Nephron (organoid): Measurements from ENCODE around the gene TARM1.

Experiments used
- H3K27ac Mint-ChIP-seq, 3 experiments: 2 replicates each; pipeline ENCODE4 v1.8.0; 2020; ENCODE audit warnings: mixed read lengths in 3 of 3, mild to moderate bottlenecking in 2 of 3, moderate library complexity in 1 of 3
- H3K27me3 Mint-ChIP-seq: 2 replicates; pipeline ENCODE4 v1.8.0; 2021; ENCODE audit warnings: low read depth, mild to moderate bottlenecking, moderate library complexity, mixed read lengths
- H3K36me3 Mint-ChIP-seq: 2 replicates; pipeline ENCODE4 v1.8.0; 2020; ENCODE audit warnings: low read depth, mixed read lengths
- H3K4me1 Mint-ChIP-seq: 2 replicates; pipeline ENCODE4 v1.8.0; 2020; ENCODE audit warnings: mixed read lengths
- H3K4me3 Mint-ChIP-seq, 3 experiments: 2 replicates each; pipeline ENCODE4 v1.8.0; 2020; ENCODE audit warnings: mild to moderate bottlenecking in 3 of 3, mixed read lengths in 3 of 3, moderate library complexity in 2 of 3
- H3K9me3 Mint-ChIP-seq: 2 replicates; pipeline ENCODE4 v1.8.0; 2020; ENCODE audit warnings: mixed read lengths
- CTCF ChIP-seq, 3 experiments: fragments of 200-600 bp; sonication (generic); IDR thresholded peaks; one replicate each; pipeline ENCODE4 v1.5.0; 2021; ENCODE audit warnings: antibody characterized with exemption in 3 of 3; ENCODE audit not compliant: unreplicated experiment in 3 of 3

Gene TARM1

GRCh38 chr19:54074851-54075250 lies 6.3 kb downstream of the TARM1 start:
- Mint-ChIP-seq H3K4me3 (no peak overlapping the region), H3K36me3 (no peaks in the 10 kb centered on the region), H3K9me3 (peaks cover 6% of the 10 kb centered on the region), H3K27me3 (peaks cover 15% of the 10 kb centered on the region), H3K4me1 (no peaks in the 10 kb centered on the region), H3K27ac (no peak overlapping the region)
- no peak for TF ChIP-seq CTCF (IDR thresholded peaks at IDR 0.05; ENCODE audit: unreplicated experiment in 3 of 3)

GRCh38 chr19:54073829-54074228 lies 7.3 kb downstream of the TARM1 start:
- Mint-ChIP-seq H3K36me3 (no peaks in the 10 kb centered on the region), H3K27me3 (peaks cover 20% of the 10 kb centered on the region), H3K9me3 (peaks cover 10% of the 10 kb centered on the region), H3K4me3 (no peak overlapping the region), H3K27ac (no peak overlapping the region), H3K4me1 (no peaks in the 10 kb centered on the region)
- TF ChIP-seq CTCF (IDR thresholded peaks at IDR 0.05; ENCODE audit: unreplicated experiment in 3 of 3), result no peak

- Mint-ChIP-seq H3K36me3 (no peaks in the 10 kb centered on the region), H3K27ac (no peak overlapping the region), H3K4me1 (no peaks in the 10 kb centered on the region), H3K4me3 (no peak overlapping the region), H3K9me3 (peaks cover 12% of the 10 kb centered on the region), H3K27me3 (peaks cover 14% of the 10 kb centered on the region)
- TF ChIP-seq CTCF (IDR thresholded peaks at IDR 0.05; ENCODE audit: unreplicated experiment in 3 of 3), result no peak
Measured at GRCh38 chr19:54069470-54069869, 11.7 kb downstream of the TARM1 start.

GRCh38 chr19:54063350-54064116 lies 17.6 kb downstream of the TARM1 start, which contains the start of gene VSTM1:
VSTM1 (minus strand) TSS chr19:54063897; CDS start chr19:54063777, 120 bp downstream.
- TF ChIP-seq CTCF (IDR thresholded peaks at IDR 0.05; ENCODE audit: unreplicated experiment in 3 of 3), result no peak
- Mint-ChIP-seq H3K27me3 (peaks cover 8% of the 10 kb centered on the region), H3K36me3 (no peaks in the 10 kb centered on the region), H3K27ac (no peak within 1 kb of the TSS), H3K9me3 (peaks cover 3% of the 10 kb centered on the region), H3K4me3 (no peak within 1 kb of the TSS), H3K4me1 (no peaks in the 10 kb centered on the region)

GRCh38 chr19:54062643-54063042 lies 18.5 kb downstream of the TARM1 start:
- no peak for TF ChIP-seq CTCF (IDR thresholded peaks at IDR 0.05; ENCODE audit: unreplicated experiment in 3 of 3)
- no peak overlapping the region for H3K27ac Mint-ChIP-seq

GRCh38 chr19:54047616-54048015 lies 33.5 kb downstream of the TARM1 start:
- H3K36me3 Mint-ChIP-seq, result no peaks in the 10 kb centered on the region
- no peaks in the 10 kb centered on the region for H3K9me3 Mint-ChIP-seq
- no peak for TF ChIP-seq CTCF (IDR thresholded peaks at IDR 0.05; ENCODE audit: unreplicated experiment in 3 of 3)
- H3K4me1 Mint-ChIP-seq, result no peaks in the 10 kb centered on the region
- peaks cover 52% of the 10 kb centered on the region for H3K27me3 Mint-ChIP-seq
- H3K4me3 Mint-ChIP-seq, result no peak overlapping the region
- no peak overlapping the region for H3K27ac Mint-ChIP-seq

More at GRCh38 chr19:54062643-54063042, 18.5 kb downstream of the TARM1 start:
- Mint-ChIP-seq H3K27me3 (peaks cover 8% of the 10 kb centered on the region), H3K36me3 (no peaks in the 10 kb centered on the region), H3K4me3 (no peak overlapping the region), H3K4me1 (no peaks in the 10 kb centered on the region), H3K9me3 (peaks cover 3% of the 10 kb centered on the region)
